ENCODE results near the gene NT5C3B.
"Not testable (repeated sequence)": the region's sequence is repeated elsewhere in the genome, so short reads cannot be mapped to it uniquely, and the experiment has no call there.

The NT5C3B gene

GRCh38 chr17:41777157-41777573, 58.9 kb downstream of the NT5C3B start:
- CTCF ChIA-PET, result interaction anchor here (0.7 to 6.4 kb wide), 13 partner anchors 9 to 87 kb away, joined by 3 to 48 read pairs (median 4); partner anchors contain the start of gene JUP
- POLR2A ChIA-PET, result interaction anchor here (0.6 to 3.0 kb wide), 13 partner anchors 9 to 267 kb away, joined by 3 to 66 read pairs (median 4); partner anchors contain the start of genes FKBP10, JUP and ODAD4
- peaks cover 14% of the 10 kb centered on the region for H3K4me1 ChIP-seq (ENCODE audit: control insufficient read depth, insufficient read depth, low read length)
- H3K36me3 ChIP-seq (ENCODE audit: control insufficient read depth in 2 of 2, insufficient read depth in 1 of 2, low read length in 2 of 2), result peaks cover 0 to 40% of the 10 kb centered on the region in 2 experiments; a peak in 2 of 3 replicates
- H3K9me3 ChIP-seq (ENCODE audit: control insufficient read depth, insufficient read depth, low read depth, low read length), result no peaks in the 10 kb centered on the region
- TF ChIP-seq SALL2 (tag by site-specific recombination; IDR thresholded peaks at IDR 0.05; ENCODE audit: borderline replicate concordance) (no peak), ZIC2 (tag by site-specific recombination; IDR thresholded peaks at IDR 0.05) (0 out of 2 replicates have a peak, but pooled peaks have one; percentile 8)
- H3K27ac ChIP-seq (ENCODE audit: extremely low read depth, low read depth, low read length), result peak overlapping the region; percentile 78
- H3K4me3 ChIP-seq (ENCODE audit: low read depth, low read length), result no peak overlapping the region

GRCh38 chr17:41776262-41776900, 59.7 kb downstream of the NT5C3B start:
- peak; percentile 73; the same call in 1 of the 2 replicates for TF ChIP-seq ZNF121 (tag by site-specific recombination; IDR thresholded peaks at IDR 0.05)
- ChIA-PET CTCF (interaction anchor here (0.7 to 6.4 kb wide), 7 partner anchors 10 to 34 kb away, joined by 3 to 48 read pairs (median 4); partner anchors contain the start of gene JUP), POLR2A (interaction anchor here (0.6 to 3.0 kb wide), 5 partner anchors 10 to 268 kb away, joined by 3 to 66 read pairs (median 4); partner anchors contain the start of gene JUP)
- Histone ChIP-seq H3K4me1 (ENCODE audit: control insufficient read depth, insufficient read depth, low read length) (peaks cover 14% of the 10 kb centered on the region), H3K36me3 (ENCODE audit: control insufficient read depth in 2 of 2, insufficient read depth in 1 of 2, low read length in 2 of 2) (peaks cover 0 to 45% of the 10 kb centered on the region in 2 experiments; a peak in 2 of 3 replicates)
- not testable (repeated sequence) for H3K4me3 ChIP-seq (ENCODE audit: low read depth, low read length); H3K27ac ChIP-seq (ENCODE audit: extremely low read depth, low read depth, low read length); H3K9me3 ChIP-seq (ENCODE audit: control insufficient read depth, insufficient read depth, low read depth, low read length)

- CTCF ChIA-PET, result interaction anchor here (0.7 to 6.4 kb wide), 2 partner anchors 10 to 15 kb away, joined by 4 to 48 read pairs; partner anchors contain the start of gene JUP
- no peak overlapping the region for H3K27ac ChIP-seq (ENCODE audit: extremely low read depth, low read depth, low read length)
- H3K9me3 ChIP-seq (ENCODE audit: control insufficient read depth, insufficient read depth, low read depth, low read length), result no peaks in the 10 kb centered on the region
- peaks cover 14% of the 10 kb centered on the region for H3K4me1 ChIP-seq (ENCODE audit: control insufficient read depth, insufficient read depth, low read length)
- POLR2A ChIA-PET, result interaction anchor here (3.0 to 4.5 kb wide), 2 partner anchors 10 to 11 kb away, joined by 60 to 66 read pairs; partner anchors contain the start of gene JUP
- no peak overlapping the region for H3K4me3 ChIP-seq (ENCODE audit: low read depth, low read length)
- H3K36me3 ChIP-seq (ENCODE audit: control insufficient read depth in 2 of 2, insufficient read depth in 1 of 2, low read length in 2 of 2), result peaks cover 5 to 52% of the 10 kb centered on the region in 2 experiments; a peak in 2 of 3 replicates
- TF ChIP-seq ZNF140 (tag by site-specific recombination; IDR thresholded peaks at IDR 0.05) (no peak), KLF1 (tag by site-specific recombination; IDR thresholded peaks at IDR 0.05) (peak; percentile 79)
These were observed 60.4 kb downstream of the NT5C3B start for GRCh38 chr17:41775394-41776226.
